Mucosa of rectum (tissue), 2 donors: ENCODE data around the gene STOX1.

Experiments
- H3K27ac ChIP-seq, 2 donors: one replicate each; pipeline ENCODE4 v1.7.0; 2013; ENCODE audit warnings: inconsistent platforms in 2 of 2, low read depth in 2 of 2, low read length in 2 of 2
- H3K27me3 ChIP-seq, 2 donors: one replicate each; pipeline ENCODE4 v1.7.0; 2013; ENCODE audit warnings: low read length in 2 of 2; ENCODE audit not compliant: control insufficient read depth in 2 of 2, insufficient read depth in 2 of 2
- H3K36me3 ChIP-seq, 2 donors: one replicate each; pipeline ENCODE4 v1.7.0; 2013; ENCODE audit warnings: low read length in 2 of 2; ENCODE audit not compliant: control insufficient read depth in 2 of 2, insufficient read depth in 2 of 2
- H3K4me1 ChIP-seq, 2 donors: one replicate each; pipeline ENCODE4 v1.7.0; 2013; ENCODE audit warnings: low read length in 2 of 2, mild to moderate bottlenecking in 1 of 2; ENCODE audit not compliant: control insufficient read depth in 2 of 2, insufficient read depth in 2 of 2
- H3K4me3 ChIP-seq, 2 donors: one replicate each; pipeline ENCODE4 v1.7.0; 2013; ENCODE audit warnings: low read length in 2 of 2
- H3K9ac ChIP-seq, 2 donors: one replicate each; pipeline ENCODE4 v1.7.0; 2013; ENCODE audit warnings: low read length in 2 of 2, low read depth in 1 of 2, mild to moderate bottlenecking in 1 of 2
- H3K9me3 ChIP-seq, 2 donors: one replicate each; pipeline ENCODE4 v1.7.0; 2013; ENCODE audit warnings: low read length in 2 of 2; ENCODE audit not compliant: control insufficient read depth in 2 of 2
- donor health status: healthy.
- donor health status: Normal muscosa, but diverticular disease.

The STOX1 gene

DNA sequence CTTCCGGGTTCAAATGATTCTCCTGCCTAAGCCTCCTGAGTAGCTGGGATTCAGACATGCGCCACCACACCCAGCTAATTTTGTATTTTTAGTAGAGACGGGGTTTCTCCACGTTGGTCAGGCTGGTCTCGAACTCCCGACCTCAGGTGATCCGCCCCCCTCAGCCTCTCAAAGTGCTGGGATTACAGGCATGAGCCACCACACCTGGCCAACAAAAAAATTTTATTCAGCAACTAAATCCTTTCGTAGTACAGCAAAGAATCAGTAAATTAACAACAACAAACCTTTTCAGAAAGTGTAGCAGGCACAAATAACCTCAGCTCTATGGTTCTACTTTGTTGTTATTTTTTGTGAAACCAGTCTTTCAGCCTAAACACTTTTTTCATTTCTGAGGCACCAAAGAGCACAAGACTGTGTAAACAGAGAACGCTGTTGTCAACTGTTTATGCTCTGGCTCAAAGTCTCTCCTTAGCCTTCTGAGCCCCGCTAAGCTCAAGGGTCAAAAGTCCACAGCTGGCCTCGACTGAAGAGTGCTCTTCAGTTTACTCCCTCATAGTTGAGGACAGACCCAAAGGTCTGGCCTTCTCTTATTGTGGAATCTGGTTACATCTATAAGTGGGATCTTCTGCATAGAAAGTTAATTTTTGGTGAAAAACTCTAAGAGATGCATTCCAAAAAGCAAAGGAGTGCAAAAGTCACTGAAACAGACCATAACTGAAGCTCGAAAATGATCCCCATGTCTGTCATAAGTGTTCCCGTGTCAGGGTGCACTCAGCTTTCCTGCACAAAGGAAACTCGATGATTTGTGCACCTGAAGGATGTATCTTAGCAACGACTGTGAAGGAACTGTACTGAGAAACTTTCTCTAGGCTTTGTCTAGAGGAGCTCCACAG lies 49.2 kb downstream of the STOX1 start:
- Histone ChIP-seq H3K27ac (no peak overlapping the region), H3K36me3 (no peaks in the 10 kb centered on the region), H3K27me3 (no peaks in the 10 kb centered on the region), H3K9ac (no peak overlapping the region), H3K9me3 (no peaks in the 10 kb centered on the region), H3K4me1 (peaks cover 5 to 15% of the 10 kb centered on the region in 2 donors), H3K4me3 (no peak overlapping the region)

- Histone ChIP-seq H3K4me1 (peaks cover 5 to 15% of the 10 kb centered on the region in 2 donors), H3K27me3 (no peaks in the 10 kb centered on the region), H3K9ac (no peak overlapping the region), H3K36me3 (no peaks in the 10 kb centered on the region), H3K27ac (no peak overlapping the region), H3K4me3 (no peak overlapping the region), H3K9me3 (no peaks in the 10 kb centered on the region)
Measured at GRCh38 chr10:68877482-68878110, 50.3 kb downstream of the STOX1 start.

DNA sequence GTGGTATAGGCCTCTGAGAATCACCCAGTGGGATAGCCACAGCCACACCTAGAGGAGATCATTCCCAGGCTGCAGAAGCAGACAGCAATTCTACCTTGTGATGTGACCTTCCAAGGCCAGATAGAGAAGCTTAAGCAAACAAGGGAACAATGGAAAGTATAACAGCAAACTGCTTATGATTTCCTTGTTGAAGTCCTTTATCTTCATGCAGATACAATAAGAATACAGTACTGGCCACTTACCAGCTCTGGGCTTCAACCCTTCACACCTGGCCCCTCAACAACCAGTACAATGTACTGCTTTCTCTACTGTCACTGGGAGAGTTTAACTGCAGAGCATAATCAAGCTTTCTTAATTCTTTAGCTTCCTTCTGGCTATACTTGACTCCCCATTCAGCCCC lies 51.2 kb downstream of the STOX1 start:
- H3K27ac ChIP-seq, result peak overlapping the region in 1 of 2 donors; percentile 35
- no peaks in the 10 kb centered on the region for H3K9me3 ChIP-seq
- H3K36me3 ChIP-seq, result no peaks in the 10 kb centered on the region
- H3K9ac ChIP-seq, result no peak overlapping the region
- H3K4me1 ChIP-seq, result peaks cover 5 to 15% of the 10 kb centered on the region in 2 donors
- no peak overlapping the region for H3K4me3 ChIP-seq
- H3K27me3 ChIP-seq, result no peaks in the 10 kb centered on the region

- Histone ChIP-seq H3K9me3 (no peaks in the 10 kb centered on the region), H3K4me1 (peaks cover 5 to 15% of the 10 kb centered on the region in 2 donors), H3K27ac (no peak overlapping the region), H3K27me3 (no peaks in the 10 kb centered on the region), H3K9ac (no peak overlapping the region), H3K36me3 (no peaks in the 10 kb centered on the region), H3K4me3 (no peak overlapping the region)
Measured at GRCh38 chr10:68879628-68880027, 52.3 kb downstream of the STOX1 start.

GRCh38 chr10:68880181-68880580 lies 52.9 kb downstream of the STOX1 start:
- Histone ChIP-seq H3K9me3 (no peaks in the 10 kb centered on the region), H3K4me1 (peaks cover 5 to 15% of the 10 kb centered on the region in 2 donors), H3K27ac (no peak overlapping the region), H3K27me3 (no peaks in the 10 kb centered on the region), H3K9ac (no peak overlapping the region), H3K36me3 (no peaks in the 10 kb centered on the region), H3K4me3 (no peak overlapping the region)

- Histone ChIP-seq H3K27me3 (no peaks in the 10 kb centered on the region), H3K36me3 (no peaks in the 10 kb centered on the region), H3K4me1 (peaks cover 0 to 3% of the 10 kb centered on the region in 2 donors)
Measured at GRCh38 chr10:68895041-68895440, 67.7 kb downstream of the STOX1 start.

DNA sequence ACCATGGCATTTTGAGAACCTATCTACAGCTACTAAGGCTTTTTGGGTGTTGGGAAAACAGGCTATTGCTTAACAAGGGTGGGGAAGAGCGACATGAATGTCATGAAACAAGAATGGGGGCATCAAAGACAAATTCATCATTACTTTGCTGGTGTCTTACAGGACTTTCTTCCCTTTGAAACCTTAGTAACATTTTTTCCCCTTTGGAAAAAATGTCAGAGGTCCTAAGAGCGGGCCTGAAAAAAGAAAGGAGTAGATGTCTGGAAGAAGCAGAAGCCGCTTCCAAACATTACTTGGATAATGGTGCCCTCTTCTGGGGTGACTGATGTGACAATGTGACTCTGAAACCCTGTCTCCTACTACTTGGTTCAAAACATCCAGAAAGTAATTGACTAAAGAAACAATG lies 70.0 kb downstream of the STOX1 start:
- no peaks in the 10 kb centered on the region for H3K27me3 ChIP-seq
- H3K27ac ChIP-seq, result no peak overlapping the region
- H3K9me3 ChIP-seq, result no peaks in the 10 kb centered on the region
- H3K4me1 ChIP-seq, result peaks cover 0 to 14% of the 10 kb centered on the region in 2 donors
- H3K4me3 ChIP-seq, result no peak overlapping the region
- H3K36me3 ChIP-seq, result no peaks in the 10 kb centered on the region
- no peak overlapping the region for H3K9ac ChIP-seq

More at GRCh38 chr10:68895041-68895440, 67.7 kb downstream of the STOX1 start:
- no peak overlapping the region for H3K4me3 ChIP-seq
- H3K27ac ChIP-seq, result no peak overlapping the region
- H3K9ac ChIP-seq, result no peak overlapping the region
- no peaks in the 10 kb centered on the region for H3K9me3 ChIP-seq

DNA sequence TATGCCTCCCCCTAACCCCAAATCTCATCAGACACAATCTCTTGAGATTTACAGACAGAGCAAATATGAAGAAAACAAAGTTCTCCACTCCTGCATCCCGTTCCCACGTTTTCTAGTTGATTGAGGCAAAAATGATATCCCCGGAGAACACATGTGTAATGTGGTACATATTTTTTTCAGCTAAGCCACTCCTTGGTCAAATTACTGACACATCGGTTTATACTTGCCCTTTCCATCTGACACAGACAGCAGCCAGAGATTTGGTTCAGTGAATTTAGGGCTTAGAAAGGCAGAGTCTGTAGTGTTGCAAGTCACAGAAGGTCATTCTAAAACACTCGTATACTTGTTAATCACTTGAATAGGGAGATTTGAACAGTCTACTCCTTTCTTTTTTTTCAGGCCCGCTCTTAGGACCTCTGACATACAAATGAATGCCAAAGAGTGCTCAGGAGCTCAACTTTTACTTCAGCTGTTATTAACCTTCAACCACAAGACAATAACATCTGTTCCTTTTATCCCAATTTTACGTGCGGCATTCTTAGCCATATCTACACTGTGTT lies 71.9 kb downstream of the STOX1 start:
- Histone ChIP-seq H3K4me3 (no peak overlapping the region), H3K36me3 (no peaks in the 10 kb centered on the region), H3K27ac (no peak overlapping the region), H3K9ac (no peak overlapping the region), H3K4me1 (peaks cover 0 to 17% of the 10 kb centered on the region in 2 donors), H3K9me3 (no peaks in the 10 kb centered on the region), H3K27me3 (no peaks in the 10 kb centered on the region)

GRCh38 chr10:68900427-68901104 lies 73.2 kb downstream of the STOX1 start:
- Histone ChIP-seq H3K36me3 (no peaks in the 10 kb centered on the region), H3K9me3 (no peaks in the 10 kb centered on the region), H3K27ac (peak overlapping the region; percentile 98 to 99), H3K9ac (peak overlapping the region; percentile 92 to 95), H3K27me3 (no peaks in the 10 kb centered on the region), H3K4me3 (peak overlapping the region; percentile 82 to 95), H3K4me1 (peaks cover 3 to 17% of the 10 kb centered on the region in 2 donors)
